Measurements from ENCODE around the gene SULT1A1. TPM values are rescaled to one million over a fixed set of nuclear protein-coding genes. Genes with fewer than 3 reads are reported as not detected.

SULT1A1 gene
- total RNA-seq, 1 donor from 2014 or later = 5.3 TPM

Other genes with a start within 250 kb of the SULT1A1 start
- gene NPIPB6, start 246.5 kb downstream of the SULT1A1 start, total RNA-seq (ENCODE audit: unreplicated experiment) = 1.5 TPM
- gene EIF3CL, start 206.2 kb downstream of the SULT1A1 start, total RNA-seq (ENCODE audit: unreplicated experiment) = 35.6 TPM
- not detected for gene NPIPB7, start 137.7 kb downstream of the SULT1A1 start, total RNA-seq (ENCODE audit: unreplicated experiment)
- 33.6 TPM for gene CLN3, start 118.0 kb downstream of the SULT1A1 start, total RNA-seq (ENCODE audit: unreplicated experiment)
- 6.8 TPM for gene APOBR, start 115.4 kb downstream of the SULT1A1 start, total RNA-seq (ENCODE audit: unreplicated experiment)
- not detected for gene IL27, start 103.2 kb downstream of the SULT1A1 start, total RNA-seq (ENCODE audit: unreplicated experiment)
- not detected for gene NUPR1, start 71.1 kb downstream of the SULT1A1 start, total RNA-seq (ENCODE audit: unreplicated experiment)
- gene SGF29, start 56.1 kb downstream of the SULT1A1 start, total RNA-seq (ENCODE audit: unreplicated experiment) = 18.6 TPM
- gene SULT1A2, start 13.0 kb downstream of the SULT1A1 start, total RNA-seq (ENCODE audit: unreplicated experiment) = 2.8 TPM
- 0.13 TPM for gene NPIPB8, start 28.0 kb upstream of the SULT1A1 start, total RNA-seq (ENCODE audit: unreplicated experiment)
- 968 TPM for gene EIF3C, start 101.4 kb upstream of the SULT1A1 start, total RNA-seq (ENCODE audit: unreplicated experiment)
- gene NPIPB9, start 141.7 kb upstream of the SULT1A1 start, total RNA-seq (ENCODE audit: unreplicated experiment) = 1.2 TPM
- 184 TPM for gene ATXN2L, start 213.0 kb upstream of the SULT1A1 start, total RNA-seq (ENCODE audit: unreplicated experiment)
- gene TUFM, start 236.3 kb upstream of the SULT1A1 start, total RNA-seq (ENCODE audit: unreplicated experiment) = 173 TPM